Thyroid gland (tissue), 4 donors: Measurements from ENCODE around the gene UBA52.
A peak's percentile ranks its signal among the peaks of the same experiment; 100 is the strongest.

Source experiments
- CTCF ChIP-seq, 6 experiments: fragments of 200-600 bp in 3 of 6; fragments of 450-650 bp in 3 of 6; sonication (generic) in 3 of 6; IDR thresholded peaks; one replicate each; pipeline ENCODE4 v1.5.1; 2016 to 2019; ENCODE audit warnings: antibody characterized with exemption in 6 of 6, mild to moderate bottlenecking in 2 of 6, inconsistent platforms in 1 of 6, moderate library complexity in 1 of 6
- POLR2A ChIP-seq, 2 donors: fragments of 450-650 bp; IDR thresholded peaks; one replicate each; pipeline ENCODE4 v1.6.1; 2017; ENCODE audit warnings: antibody characterized with exemption in 2 of 2, mild to moderate bottlenecking in 2 of 2, moderate library complexity in 1 of 2

GRCh38 chr19:18588611-18589379, 17.1 kb downstream of the UBA52 start, which contains the start of gene REX1BD:
- TF ChIP-seq CTCF (IDR thresholded peaks at IDR 0.05) (peak; percentile 65 to 86 (median 76)), POLR2A (IDR thresholded peaks at IDR 0.05) (peak in 1 of 2 donors; percentile 56)
